Measurements from ENCODE around the gene CARD11. TPM values are rescaled to one million over a fixed set of nuclear protein-coding genes. Genes with fewer than 3 reads are reported as not detected.

Gene CARD11
- total RNA-seq, 1 donor from 2014 or later: 0.80 TPM

GRCh38 chr7:2980401-2981102 is 63.1 kb downstream of the CARD11 start:
- peak; percentile 17 for ATAC-seq

- no peak for ATAC-seq
Measured at GRCh38 chr7:2979951-2980350, 63.7 kb downstream of the CARD11 start.

- ATAC-seq: no peak
Measured at GRCh38 chr7:2979201-2979631, 64.5 kb downstream of the CARD11 start.

- ATAC-seq: peak; percentile 77
Measured at GRCh38 chr7:2978408-2978807, 65.3 kb downstream of the CARD11 start.

GRCh38 chr7:2975821-2976371 is 67.8 kb downstream of the CARD11 start:
- ATAC-seq: no peak

GRCh38 chr7:2974093-2974819 is 69.4 kb downstream of the CARD11 start:
- ATAC-seq: no peak

GRCh38 chr7:2972835-2973161 is 70.9 kb downstream of the CARD11 start:
- no peak for ATAC-seq

- no peak for ATAC-seq
Measured at GRCh38 chr7:2971914-2972834, 71.5 kb downstream of the CARD11 start.

GRCh38 chr7:2970861-2971260 is 72.8 kb downstream of the CARD11 start:
- ATAC-seq: no peak

GRCh38 chr7:2970307-2970664 is 73.4 kb downstream of the CARD11 start:
- no peak for ATAC-seq

GRCh38 chr7:2969398-2970306 is 74.0 kb downstream of the CARD11 start:
- ATAC-seq: no peak

- no peak for ATAC-seq
Measured at GRCh38 chr7:2968616-2969397, 74.9 kb downstream of the CARD11 start.

- no peak for ATAC-seq
Measured at GRCh38 chr7:2968176-2968575, 75.5 kb downstream of the CARD11 start.

GRCh38 chr7:2967705-2968104 is 76.0 kb downstream of the CARD11 start:
- ATAC-seq: no peak

GRCh38 chr7:2967253-2967652 is 76.4 kb downstream of the CARD11 start:
- no peak for ATAC-seq

- no peak for ATAC-seq
Measured at GRCh38 chr7:2966466-2967078, 77.1 kb downstream of the CARD11 start.

- ATAC-seq: no peak
Measured at GRCh38 chr7:2965745-2966270, 77.9 kb downstream of the CARD11 start.

GRCh38 chr7:2965301-2965700 is 78.4 kb downstream of the CARD11 start:
- ATAC-seq: no peak

GRCh38 chr7:2964208-2964607 is 79.5 kb downstream of the CARD11 start:
- peak; percentile 39 for ATAC-seq

- no peak for ATAC-seq
Measured at GRCh38 chr7:2962865-2963264, 80.8 kb downstream of the CARD11 start.

Data from esophagus mucosa (tissue), 1 donor.